Prostate gland (tissue), 2 donors: ENCODE measurements around the gene ZNF782. TPM values are rescaled to one million over a fixed set of nuclear protein-coding genes. Genes with fewer than 3 reads are reported as not detected.

Experiments
- DNase-seq: peaks from one replicate; pipeline ENCODE4 v3.0.0-alpha.2; 2019; ENCODE audit warnings: low spot score
- H3K27ac ChIP-seq, 2 donors: fragments of 200-600 bp; sonication (generic); 2 replicates each; pipeline ENCODE4 v1.5.1; 2017 to 2019
- H3K27me3 ChIP-seq: fragments of 200-600 bp; sonication (generic); replicated peaks from 2 replicates; pipeline ENCODE4 v1.5.1; 2019; ENCODE audit not compliant: insufficient read depth
- H3K36me3 ChIP-seq, 2 donors: fragments of 200-600 bp; sonication (generic); 1 replicate in 1 of 2; 2 replicates in 1 of 2; pipeline versions ENCODE4 v1.5.1 to v1.8.1; 2017 to 2019
- H3K4me1 ChIP-seq: fragments of 200-600 bp; sonication (generic); replicated peaks from 2 replicates; pipeline ENCODE4 v1.5.1; 2019
- H3K4me3 ChIP-seq, 2 donors: fragments of 200-600 bp; sonication (generic); 2 replicates each; pipeline ENCODE4 v1.5.1; 2017 to 2019
- H3K9me3 ChIP-seq: fragments of 200-600 bp; sonication (generic); 2 replicates; pipeline ENCODE4 v1.5.1; 2017
- CTCF ChIP-seq, 4 experiments: fragments of 200-600 bp in 2 of 4; fragments of 450-650 bp in 2 of 4; sonication (generic) in 2 of 4; IDR thresholded peaks; 1 replicate in 3 of 4; 2 replicates in 1 of 4; pipeline ENCODE4 v1.5.1; 2016 to 2019; ENCODE audit warnings: antibody characterized with exemption in 4 of 4, mild to moderate bottlenecking in 2 of 4, moderate library complexity in 2 of 4
- POLR2A ChIP-seq: fragments of 450-650 bp; IDR thresholded peaks from one replicate; pipeline ENCODE4 v1.6.1; 2016; ENCODE audit warnings: antibody characterized with exemption, mild to moderate bottlenecking
- POLR2AphosphoS5 ChIP-seq: sonication (generic); formaldehyde crosslinking; IDR thresholded peaks from one replicate; pipeline ENCODE4 v1.6.1; 2017; ENCODE audit warnings: antibody characterized with exemption
- WGBS: methylation state at CpG from one replicate; pipeline ENCODE4 v1.1.5; 2018; 5-methylcytosine and 5-hydroxymethylcytosine counted together
- intact Hi-C: fragments of 100-400 bp; cut with DNase I; formaldehyde crosslinking; loops from one replicate; pipeline ENCODE4 v1.14.2; 2022
- total RNA-seq, 2 donors: library from RNA; depleted of rRNA; stranded (reverse); fragments of >200 nt; gene quantifications; one replicate each; pipeline ENCODE4 v1.1.0, GENCODE V29; 2016

ZNF782 gene
- total RNA-seq, 2 donors from 2014 or later, result 15.8 to 30.9 TPM

- H3K36me3 ChIP-seq, result no peaks in the 10 kb centered on the region
- no peaks in the 10 kb centered on the region for H3K9me3 ChIP-seq
- peak overlapping the region; percentile 48 to 51 for H3K4me3 ChIP-seq
- peak overlapping the region; percentile 82 to 85 for H3K27ac ChIP-seq
- peak; percentile 59 for DNase-seq
- H3K4me1 ChIP-seq, result no peaks in the 10 kb centered on the region
- TF ChIP-seq POLR2AphosphoS5 (peak; percentile 78), CTCF (IDR thresholded peaks at IDR 0.05) (no peak), POLR2A (peak; percentile 50)
- intact Hi-C loops, result no loop called here
- 19% methylated on average over 13 of the region's 13 CpGs for WGBS
- H3K27me3 ChIP-seq, result no peaks in the 10 kb centered on the region
Observed at GRCh38 chr9:96874947-96875460, 20.7 kb upstream of the ZNF782 start.

GRCh38 chr9:96874201-96874785, 20.0 kb upstream of the ZNF782 start:
- 89% methylated on average over 7 of the region's 7 CpGs for WGBS
- H3K36me3 ChIP-seq, result no peaks in the 10 kb centered on the region
- TF ChIP-seq CTCF (IDR thresholded peaks at IDR 0.05) (no peak), POLR2A (no peak), POLR2AphosphoS5 (no peak)
- H3K27ac ChIP-seq, result peak overlapping the region; percentile 82 to 85
- intact Hi-C loops, result no loop called here
- no peak for DNase-seq
- no peaks in the 10 kb centered on the region for H3K9me3 ChIP-seq
- no peaks in the 10 kb centered on the region for H3K4me1 ChIP-seq
- no peak overlapping the region for H3K4me3 ChIP-seq
- H3K27me3 ChIP-seq, result no peaks in the 10 kb centered on the region

- intact Hi-C loops, result no loop called here
Observed at GRCh38 chr9:96871176-96871575, 16.9 kb upstream of the ZNF782 start.

GRCh38 chr9:96868709-96869108, 14.4 kb upstream of the ZNF782 start:
- intact Hi-C loops, result no loop called here
- H3K36me3 ChIP-seq, result no peaks in the 10 kb centered on the region
- H3K4me3 ChIP-seq, result no peak overlapping the region
- no peaks in the 10 kb centered on the region for H3K27me3 ChIP-seq
- TF ChIP-seq POLR2AphosphoS5 (peak; percentile 73), CTCF (IDR thresholded peaks at IDR 0.05) (no peak), POLR2A (no peak)
- no peaks in the 10 kb centered on the region for H3K9me3 ChIP-seq
- H3K27ac ChIP-seq, result peak overlapping the region; percentile 7 to 54
- H3K4me1 ChIP-seq, result no peaks in the 10 kb centered on the region
- DNase-seq, result peak; percentile 38
- 55% methylated on average over 5 of the region's 5 CpGs for WGBS

More at GRCh38 chr9:96871176-96871575, 16.9 kb upstream of the ZNF782 start:
- Histone ChIP-seq H3K4me3 (no peak overlapping the region), H3K27me3 (no peaks in the 10 kb centered on the region), H3K4me1 (no peaks in the 10 kb centered on the region), H3K36me3 (no peaks in the 10 kb centered on the region), H3K27ac (no peak overlapping the region), H3K9me3 (no peaks in the 10 kb centered on the region)
- DNase-seq, result no peak
- TF ChIP-seq POLR2AphosphoS5 (no peak), POLR2A (no peak), CTCF (IDR thresholded peaks at IDR 0.05) (no peak)
- 88% methylated on average over 1 of the region's 1 CpG for WGBS
